ENCODE data around the gene SFXN5. TPM values are rescaled to one million over a fixed set of nuclear protein-coding genes. Genes with fewer than 3 reads are reported as not detected.

Gene SFXN5
- total RNA-seq, 2 experiments from 2014 or later: 11.9 to 13.3 TPM

DNA sequence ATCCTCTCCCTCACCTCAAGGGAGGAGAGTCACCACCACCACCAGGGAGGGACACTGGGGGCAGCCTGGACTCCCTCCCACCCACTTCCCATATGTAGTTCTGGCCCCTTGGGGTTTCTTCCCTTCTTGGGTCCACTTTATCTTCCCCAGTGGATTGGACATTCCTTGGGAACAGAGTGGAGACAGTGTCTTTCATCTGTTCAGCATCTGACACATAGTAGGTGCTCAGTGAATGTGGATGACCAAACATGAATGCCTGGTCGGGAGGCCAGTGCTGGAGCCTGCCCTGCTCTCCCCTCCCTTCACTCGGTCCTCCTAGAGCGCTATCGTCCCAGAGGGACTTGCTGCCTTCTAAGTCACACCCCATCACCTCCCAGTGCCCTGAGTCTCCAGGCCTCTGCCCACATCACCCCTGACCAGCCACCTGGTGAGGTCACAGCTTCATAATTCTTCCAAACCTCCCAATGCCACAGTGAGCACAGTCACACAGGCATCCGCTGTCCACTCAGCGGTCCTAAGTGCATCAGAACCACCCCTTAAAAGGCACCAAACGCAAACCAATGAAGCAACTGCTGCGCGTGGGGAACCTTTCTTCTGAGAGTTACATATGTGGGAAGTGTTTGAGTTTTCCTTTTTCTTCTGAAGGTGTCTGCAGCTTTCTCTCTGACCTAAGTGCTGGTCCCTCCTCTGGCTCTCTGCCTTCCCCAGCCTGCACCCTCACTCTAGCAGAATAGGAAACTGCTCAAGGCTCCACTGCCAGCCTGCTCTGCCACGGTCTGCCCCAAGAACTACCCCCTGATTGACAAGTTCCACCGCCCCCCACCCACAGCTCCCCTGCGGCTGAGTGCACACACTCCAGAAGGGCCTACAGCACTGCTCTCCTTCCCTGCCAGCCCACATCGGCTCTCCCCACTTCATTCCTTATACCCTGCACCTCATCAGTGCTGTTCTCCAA is 7.2 kb upstream of the SFXN5 start:
- H3K36me3 Mint-ChIP-seq: no peaks in the 10 kb centered on the region
- no peak for ATAC-seq (ENCODE audit: low read depth)
- no peaks in the 10 kb centered on the region for H3K9me3 Mint-ChIP-seq
- DNase-seq: no peak
- H3K4me1 Mint-ChIP-seq: no peaks in the 10 kb centered on the region
- H3K27ac Mint-ChIP-seq: no peak overlapping the region
- H3K4me3 Mint-ChIP-seq: no peak overlapping the region
- H3K27me3 Mint-ChIP-seq: peaks cover 3% of the 10 kb centered on the region
- POLR2A ChIA-PET: no interaction called here

DNA sequence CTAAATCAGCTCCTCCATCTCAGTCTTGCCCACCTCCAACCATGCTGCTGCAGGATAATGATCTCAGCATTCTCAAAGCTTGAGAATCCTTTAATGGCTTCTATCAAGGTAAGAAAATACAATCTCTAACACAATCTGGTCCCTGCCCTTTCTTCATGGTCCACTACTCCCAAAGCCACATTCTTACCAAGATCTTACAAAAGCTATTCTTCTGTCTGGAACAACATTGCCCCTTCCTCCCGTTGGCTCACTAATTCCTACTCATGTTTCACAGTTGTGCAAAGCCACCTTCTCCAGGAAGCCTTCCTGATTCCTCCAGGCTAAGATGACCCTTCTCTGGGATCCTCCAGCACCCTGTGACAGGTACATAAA is 5.9 kb upstream of the SFXN5 start:
- Mint-ChIP-seq H3K9me3 (no peaks in the 10 kb centered on the region), H3K27ac (peak overlapping the region; percentile 4), H3K27me3 (peaks cover 3% of the 10 kb centered on the region), H3K4me3 (no peak overlapping the region), H3K36me3 (no peaks in the 10 kb centered on the region), H3K4me1 (no peaks in the 10 kb centered on the region)
- POLR2A ChIA-PET: no interaction called here
- ATAC-seq (ENCODE audit: low read depth) (no peak), DNase-seq (no peak)

DNA sequence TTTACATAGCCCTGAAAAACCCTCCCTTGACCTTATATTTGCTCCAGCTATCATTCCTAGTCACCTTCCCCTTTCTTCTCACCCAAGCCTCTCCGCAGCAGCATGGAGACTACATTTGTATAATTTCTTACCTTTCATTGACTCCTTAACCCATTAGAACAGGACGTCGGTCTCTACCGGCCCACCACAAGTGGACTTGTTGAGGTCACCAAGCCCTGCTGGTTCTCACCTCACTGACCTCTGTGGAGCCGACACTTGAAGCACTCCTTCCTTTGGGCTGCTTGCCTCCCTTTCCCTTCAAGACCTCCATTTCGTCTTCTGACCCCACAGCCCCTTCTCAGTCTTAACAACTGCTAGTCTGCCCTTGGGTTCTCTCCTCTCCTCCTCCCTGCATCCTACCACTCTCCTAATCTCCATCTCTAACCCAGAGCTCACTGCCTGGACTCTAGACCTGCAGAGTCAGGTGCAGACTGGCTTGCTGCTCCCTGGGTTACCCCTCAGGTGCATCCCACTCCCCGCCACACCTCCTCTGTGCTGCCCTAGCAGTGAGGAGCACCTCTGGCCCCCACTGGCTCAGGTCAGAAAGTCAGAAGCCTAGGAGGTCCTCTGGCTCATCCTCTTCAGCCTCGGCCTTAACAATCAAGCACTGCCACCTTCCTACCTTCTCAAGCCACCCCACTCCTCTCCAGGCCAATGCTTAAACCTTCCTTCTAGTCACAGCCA is 5.3 kb upstream of the SFXN5 start:
- no peaks in the 10 kb centered on the region for H3K9me3 Mint-ChIP-seq
- ATAC-seq (ENCODE audit: low read depth): no peak
- H3K4me3 Mint-ChIP-seq: no peak overlapping the region
- H3K27ac Mint-ChIP-seq: peak overlapping the region; percentile 4
- peaks cover 4% of the 10 kb centered on the region for H3K4me1 Mint-ChIP-seq
- no peaks in the 10 kb centered on the region for H3K36me3 Mint-ChIP-seq
- POLR2A ChIA-PET: no interaction called here
- peaks cover 3% of the 10 kb centered on the region for H3K27me3 Mint-ChIP-seq
- DNase-seq: peak; percentile 13

DNA sequence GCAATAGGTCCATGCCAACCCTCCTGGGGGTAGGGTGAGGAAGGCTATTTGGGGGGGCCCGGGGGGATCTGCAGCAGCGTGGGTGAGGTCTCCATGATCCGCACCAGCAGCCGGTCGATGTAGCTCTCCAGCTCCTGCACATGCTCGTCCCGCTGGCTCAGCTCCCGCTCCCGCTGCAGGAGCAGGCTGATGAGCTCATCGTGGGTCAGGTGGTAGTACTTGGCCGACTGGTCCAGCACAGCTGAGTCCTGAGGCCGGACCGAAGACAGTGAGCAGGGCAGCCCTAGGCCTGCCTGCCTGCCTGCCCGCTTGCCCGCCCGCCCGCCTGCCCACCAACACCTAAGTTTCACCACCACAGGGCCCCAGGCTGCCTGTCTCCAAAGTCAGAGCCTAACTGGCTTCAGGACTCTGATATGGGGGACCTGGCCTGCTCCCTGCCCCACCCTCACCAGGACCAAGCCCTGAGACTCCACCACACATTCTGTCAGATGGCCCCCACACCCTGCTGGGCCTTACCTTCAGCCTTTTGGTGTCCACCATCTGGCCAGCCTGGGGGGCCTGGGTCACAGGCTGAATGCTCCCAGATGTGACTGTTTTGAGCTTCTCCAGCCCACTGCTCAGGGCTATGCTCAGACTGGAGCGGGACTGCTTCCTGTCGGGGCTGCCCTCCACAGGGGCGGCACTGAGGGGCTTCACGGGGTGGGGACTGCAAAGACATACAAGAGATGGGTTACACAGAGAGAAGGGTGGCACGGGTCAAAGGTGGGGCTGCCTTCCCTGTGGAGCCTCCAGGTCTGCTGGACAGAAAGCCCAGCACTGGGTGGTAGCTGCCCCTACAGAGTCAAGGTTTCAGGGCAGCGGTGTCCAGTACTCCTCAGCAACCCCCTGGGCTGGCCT is 4.2 kb upstream of the SFXN5 start:
- POLR2A ChIA-PET: no interaction called here
- H3K4me1 Mint-ChIP-seq: peaks cover 4% of the 10 kb centered on the region
- H3K27me3 Mint-ChIP-seq: peaks cover 3% of the 10 kb centered on the region
- DNase-seq: peak; percentile 24
- no peak for ATAC-seq (ENCODE audit: low read depth)
- no peak overlapping the region for H3K27ac Mint-ChIP-seq
- no peak overlapping the region for H3K4me3 Mint-ChIP-seq
- no peaks in the 10 kb centered on the region for H3K36me3 Mint-ChIP-seq
- H3K9me3 Mint-ChIP-seq: no peaks in the 10 kb centered on the region

DNA sequence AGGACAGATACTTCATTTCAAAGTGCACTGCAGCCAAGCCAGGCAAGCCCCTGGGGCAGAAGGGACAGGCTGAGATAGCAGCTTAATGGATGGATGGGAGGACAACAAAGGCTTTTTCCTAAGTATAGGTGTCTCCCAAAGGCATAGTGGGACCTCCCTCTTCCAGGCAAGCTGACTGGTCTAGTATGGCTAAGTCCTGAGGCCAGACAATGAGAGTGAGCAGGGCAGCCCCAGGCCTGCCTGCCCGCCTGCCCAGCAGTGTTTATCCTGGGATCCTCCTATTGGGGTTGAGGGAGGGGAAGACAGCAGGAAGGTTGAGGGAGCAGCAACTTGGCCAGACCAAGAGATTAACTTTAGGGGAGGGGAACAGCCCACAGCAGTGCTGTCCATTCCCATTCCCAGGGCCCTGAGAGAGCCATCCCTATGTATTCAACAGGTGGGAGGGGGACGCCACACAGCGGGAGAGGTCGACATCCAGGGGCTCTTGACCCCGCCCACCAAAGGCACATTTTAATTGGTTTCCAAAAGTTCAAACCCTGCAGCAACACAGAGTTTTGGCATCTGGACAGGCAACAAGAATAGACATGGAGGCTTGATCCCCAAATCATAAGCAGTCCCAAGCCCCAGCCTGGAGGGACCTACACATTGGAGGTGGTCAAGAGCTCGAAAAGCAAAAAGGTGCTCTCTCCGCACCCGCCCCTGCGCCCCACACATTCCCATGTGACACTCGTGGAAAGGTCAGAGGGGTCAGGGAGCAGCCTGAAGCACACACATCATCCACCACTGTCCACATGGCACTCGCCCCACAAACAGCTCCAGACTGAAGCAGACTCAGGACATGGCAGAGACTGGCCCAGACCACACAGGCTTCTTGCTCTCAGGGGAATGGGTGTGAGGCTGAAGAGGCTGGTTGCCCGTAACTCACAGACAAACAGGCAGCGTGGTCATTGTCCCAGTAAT is 2.9 kb upstream of the SFXN5 start:
- DNase-seq (peak; percentile 19), ATAC-seq (ENCODE audit: low read depth) (no peak)
- Mint-ChIP-seq H3K27ac (no peak overlapping the region), H3K9me3 (no peaks in the 10 kb centered on the region), H3K4me1 (peaks cover 11% of the 10 kb centered on the region), H3K27me3 (peaks cover 3% of the 10 kb centered on the region), H3K36me3 (peaks cover 2% of the 10 kb centered on the region), H3K4me3 (no peak overlapping the region)
- POLR2A ChIA-PET: no interaction called here

DNA sequence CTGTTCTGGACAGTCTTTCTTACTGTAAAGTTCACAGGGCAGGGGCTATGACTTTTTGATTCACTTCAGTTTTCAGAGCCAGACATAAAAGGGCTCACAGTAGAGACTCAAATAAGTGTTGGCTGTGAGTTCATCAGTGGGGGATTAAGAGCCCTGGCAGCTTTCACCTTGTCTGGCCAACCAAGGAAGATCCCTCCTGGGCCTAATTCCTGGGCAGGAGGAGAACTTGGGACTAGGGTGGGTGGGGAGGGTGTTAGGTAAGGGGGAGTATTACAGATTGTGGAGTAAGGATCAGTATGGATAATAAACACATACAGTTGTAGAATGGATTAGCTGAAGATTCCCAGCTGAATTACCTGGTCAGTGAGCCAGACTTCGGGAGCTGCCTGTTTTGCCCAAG is 904 bp upstream of the SFXN5 start:
- DNase-seq (peak; percentile 12), ATAC-seq (ENCODE audit: low read depth) (no peak)
- H3K36me3 Mint-ChIP-seq: peaks cover 8% of the 10 kb centered on the region
- POLR2A ChIA-PET: no interaction called here
- peak overlapping the region; percentile 92 for H3K4me3 Mint-ChIP-seq
- peak overlapping the region; percentile 92 for H3K27ac Mint-ChIP-seq
- no peaks in the 10 kb centered on the region for H3K9me3 Mint-ChIP-seq
- H3K27me3 Mint-ChIP-seq: peaks cover 3% of the 10 kb centered on the region
- peaks cover 21% of the 10 kb centered on the region for H3K4me1 Mint-ChIP-seq

DNA sequence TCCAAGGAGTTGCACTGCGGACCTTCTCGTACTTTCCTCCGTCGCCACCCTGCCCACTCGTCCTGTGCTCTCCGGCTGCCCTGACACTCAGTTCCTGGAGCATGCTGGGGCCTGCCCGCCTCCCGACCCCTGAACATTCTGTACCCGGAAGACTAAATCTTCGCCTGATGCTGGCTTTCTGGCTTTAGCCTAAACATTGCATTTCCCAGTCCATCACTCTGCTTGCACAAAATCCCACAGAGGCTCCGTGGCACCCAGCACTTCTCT is 550 bp upstream of the SFXN5 start:
- peak overlapping the region; percentile 92 for H3K27ac Mint-ChIP-seq
- DNase-seq: no peak
- H3K9me3 Mint-ChIP-seq: no peaks in the 10 kb centered on the region
- H3K36me3 Mint-ChIP-seq: peaks cover 11% of the 10 kb centered on the region
- H3K4me1 Mint-ChIP-seq: peaks cover 21% of the 10 kb centered on the region
- POLR2A ChIA-PET: interaction anchor here (0.9 kb wide), 1 partner anchor 89 kb away, joined by 3 read pairs; no protein-coding TSS in a partner anchor
- peak; percentile 16 for ATAC-seq (ENCODE audit: low read depth)
- peaks cover 3% of the 10 kb centered on the region for H3K27me3 Mint-ChIP-seq
- peak overlapping the region; percentile 92 for H3K4me3 Mint-ChIP-seq

DNA sequence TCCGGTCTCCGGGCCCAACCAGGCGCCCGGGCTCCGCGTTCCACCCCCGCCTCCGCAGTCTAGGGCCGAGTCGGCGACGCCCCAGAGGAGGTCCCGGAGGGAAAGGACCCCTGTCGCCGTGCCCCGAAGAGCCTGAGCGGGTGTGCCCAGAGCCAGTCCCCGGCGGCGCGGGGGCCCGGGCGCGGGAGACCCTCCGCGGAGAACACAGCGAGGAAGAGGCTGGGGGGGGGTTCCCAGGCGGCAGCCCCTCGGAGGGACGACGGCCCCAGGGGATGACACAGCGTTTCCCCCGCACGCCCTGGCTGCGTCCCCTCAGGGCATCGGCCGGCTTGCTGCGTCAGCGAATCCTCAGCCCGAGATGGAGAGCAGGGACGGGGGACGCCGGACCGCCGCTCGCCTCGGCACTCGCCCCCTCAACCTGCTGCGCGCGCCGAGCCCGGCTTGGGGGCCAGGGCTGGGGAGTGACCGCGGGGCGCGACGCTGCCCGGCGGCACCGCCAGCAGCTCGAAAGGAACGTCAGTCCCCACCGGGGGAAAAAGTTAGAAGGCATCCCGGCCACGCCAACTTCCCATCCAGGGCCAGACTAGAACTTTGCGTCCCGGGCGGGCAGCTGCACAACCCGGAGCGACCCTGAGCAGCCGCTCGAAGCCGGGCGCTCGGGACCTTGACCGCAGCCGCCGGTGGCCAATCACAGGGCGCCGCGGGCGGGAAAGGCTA is 711 bp downstream of the SFXN5 start:
- Mint-ChIP-seq H3K9me3 (no peaks in the 10 kb centered on the region), H3K36me3 (peaks cover 14% of the 10 kb centered on the region), H3K27me3 (no peaks in the 10 kb centered on the region), H3K4me1 (peaks cover 24% of the 10 kb centered on the region), H3K4me3 (peak overlapping the region; percentile 92), H3K27ac (peak overlapping the region; percentile 92)
- POLR2A ChIA-PET: interaction anchor here (0.6 to 1.3 kb wide), 5 partner anchors 18 to 1516 kb away, joined by 3 to 5 read pairs (median 3); partner anchors contain the start of gene PRADC1
- peak; percentile 21 for ATAC-seq (ENCODE audit: low read depth)
- peak; percentile 72 for DNase-seq

DNA sequence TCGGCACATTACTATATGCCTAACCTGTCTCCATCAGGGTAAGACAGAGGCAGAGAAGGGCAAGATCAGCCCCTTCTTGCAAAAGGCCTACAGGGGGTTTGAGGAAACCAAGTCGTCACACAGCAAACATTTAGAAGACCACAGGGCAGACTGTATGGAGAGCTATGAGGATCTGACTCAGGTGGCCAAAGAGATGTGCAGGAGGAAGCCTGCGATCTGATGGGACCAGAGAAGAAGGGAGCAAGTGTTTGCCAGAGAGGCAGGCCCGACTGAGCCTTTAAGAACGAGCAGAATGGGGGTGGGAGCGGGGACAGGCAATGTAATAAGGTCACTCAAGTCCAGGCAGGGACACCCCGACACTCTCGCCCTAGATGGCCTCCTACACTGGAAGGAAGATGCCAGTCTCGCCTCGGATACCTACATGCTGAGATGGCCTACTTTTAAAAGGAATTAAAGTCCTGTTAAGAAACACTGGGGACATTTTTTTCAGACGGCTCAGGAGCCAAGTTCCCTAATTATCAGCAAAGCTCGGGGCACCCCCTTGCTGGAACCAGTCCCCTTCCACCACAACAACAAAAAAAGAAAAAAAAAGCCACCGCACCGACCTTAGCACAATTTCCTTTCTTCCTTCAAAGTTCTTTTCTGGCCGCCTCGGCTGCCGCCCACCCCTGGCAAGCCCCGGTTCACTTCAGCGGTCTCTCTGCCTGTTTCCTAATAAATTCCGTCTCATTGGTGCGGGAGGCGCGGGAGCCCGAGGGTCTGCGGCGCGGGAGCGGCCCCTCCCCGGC is 1.5 kb downstream of the SFXN5 start:
- DNase-seq: peak; percentile 40

DNA sequence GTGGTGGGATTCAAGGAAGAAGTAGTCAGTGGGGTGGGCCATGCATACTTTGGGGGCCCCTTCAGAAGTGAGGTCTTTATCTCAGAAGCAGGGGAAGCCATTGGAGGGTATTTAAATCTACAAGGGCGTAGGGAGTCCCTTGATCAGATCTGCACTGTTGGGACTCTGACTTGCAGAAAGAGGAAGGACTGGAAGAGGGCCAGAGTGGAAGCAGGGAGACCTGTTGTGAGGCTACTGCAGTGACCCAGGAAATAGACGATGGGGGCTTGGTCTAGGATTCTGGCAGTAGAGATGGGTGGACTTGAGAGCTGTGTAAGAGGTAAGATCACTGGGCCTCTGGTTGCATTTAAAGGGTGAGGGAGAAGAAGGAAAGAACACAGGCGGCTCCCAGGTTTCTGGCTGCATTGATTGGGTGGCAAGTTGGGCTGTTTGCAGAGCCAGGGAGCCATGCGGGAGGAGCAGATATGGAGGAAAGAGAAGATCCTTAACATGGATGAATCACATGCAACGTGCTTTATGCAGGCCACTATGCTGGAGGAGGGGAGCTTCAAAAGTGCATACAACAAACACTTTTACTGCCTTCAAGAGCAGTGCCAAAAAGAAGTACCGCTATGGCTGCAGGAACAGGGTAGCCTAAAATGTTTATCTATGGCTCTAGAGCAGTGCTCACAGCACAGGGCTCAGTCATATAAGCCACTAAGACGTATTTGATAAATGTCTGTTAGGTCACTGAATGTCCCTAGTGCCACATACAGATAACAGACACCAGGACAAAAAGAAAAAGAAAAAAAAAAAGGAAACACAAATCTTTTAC is 2.3 kb downstream of the SFXN5 start:
- POLR2A ChIA-PET: no interaction called here
- peaks cover 29% of the 10 kb centered on the region for H3K4me1 Mint-ChIP-seq
- H3K4me3 Mint-ChIP-seq: peak overlapping the region; percentile 92
- DNase-seq (no peak), ATAC-seq (ENCODE audit: low read depth) (no peak)
- peaks cover 18% of the 10 kb centered on the region for H3K36me3 Mint-ChIP-seq
- no peaks in the 10 kb centered on the region for H3K9me3 Mint-ChIP-seq
- peak overlapping the region; percentile 46 for H3K27ac Mint-ChIP-seq
- H3K27me3 Mint-ChIP-seq: no peaks in the 10 kb centered on the region

More for the DNA sequence above, 1.5 kb downstream of the SFXN5 start:
- no peaks in the 10 kb centered on the region for H3K9me3 Mint-ChIP-seq
- no peak for ATAC-seq (ENCODE audit: low read depth)
- no peaks in the 10 kb centered on the region for H3K27me3 Mint-ChIP-seq
- H3K4me3 Mint-ChIP-seq: peak overlapping the region; percentile 92
- peaks cover 26% of the 10 kb centered on the region for H3K4me1 Mint-ChIP-seq
- peaks cover 16% of the 10 kb centered on the region for H3K36me3 Mint-ChIP-seq
- POLR2A ChIA-PET: no interaction called here
- peak overlapping the region; percentile 46 for H3K27ac Mint-ChIP-seq

DNA sequence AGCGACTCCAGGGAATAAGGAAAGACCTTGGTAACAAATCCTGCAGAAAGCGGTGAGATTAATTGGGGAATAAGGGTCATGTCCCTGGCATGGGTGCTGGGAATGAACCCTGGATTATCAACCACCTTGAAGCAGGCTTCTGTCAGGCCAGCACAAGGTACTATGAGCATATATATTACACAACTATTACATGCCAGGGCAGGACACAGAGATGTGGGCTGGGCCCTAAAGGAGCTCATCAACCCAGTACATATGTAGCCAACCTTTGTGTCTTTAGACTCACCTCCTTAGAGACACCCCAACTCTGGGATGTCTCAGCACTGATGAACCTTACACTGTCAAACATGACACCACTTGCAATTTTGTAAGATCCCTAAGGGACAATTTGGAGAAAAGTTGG is 3.4 kb downstream of the SFXN5 start:
- Mint-ChIP-seq H3K4me3 (no peak overlapping the region), H3K4me1 (peaks cover 29% of the 10 kb centered on the region), H3K27ac (no peak overlapping the region), H3K36me3 (peaks cover 18% of the 10 kb centered on the region), H3K27me3 (no peaks in the 10 kb centered on the region), H3K9me3 (no peaks in the 10 kb centered on the region)
- ATAC-seq (ENCODE audit: low read depth) (no peak), DNase-seq (no peak)
- POLR2A ChIA-PET: no interaction called here
